C4-2B (cell line): ENCODE data around the gene TRIM59.

Experiments
- ZFX ChIP-seq: fragments of 450-650 bp; IDR thresholded peaks from 2 replicates; pipeline ENCODE4 v1.6.1; 2017
- TF ChIP-seq, protein P1 (sequence below): fragments of 450-650 bp; conservative IDR thresholded peaks from 2 replicates; pipeline ENCODE4 v1.5.1; 2017; ENCODE audit warnings: mild to moderate bottlenecking

DNA sequence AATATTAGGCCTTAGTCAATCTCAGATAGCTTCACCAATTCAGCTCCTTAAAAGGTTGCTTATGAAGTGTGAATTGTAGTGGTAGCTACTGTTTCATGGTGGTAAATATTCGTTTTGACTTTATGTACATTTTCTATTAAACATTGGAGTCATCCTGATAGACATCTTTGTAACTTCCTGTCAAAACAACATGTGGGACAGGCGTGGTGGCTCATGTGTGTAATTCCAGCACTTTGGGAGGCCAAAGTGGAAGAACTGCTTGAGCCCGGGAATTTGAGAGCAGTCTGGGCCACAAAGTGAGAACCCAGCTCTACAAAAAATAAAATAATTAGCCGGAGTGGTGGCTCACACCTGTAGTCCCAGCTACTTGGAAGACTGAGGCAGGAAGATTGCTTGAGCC is 2.0 kb upstream of the TRIM59 start:
- TF ChIP-seq, protein P1, sequence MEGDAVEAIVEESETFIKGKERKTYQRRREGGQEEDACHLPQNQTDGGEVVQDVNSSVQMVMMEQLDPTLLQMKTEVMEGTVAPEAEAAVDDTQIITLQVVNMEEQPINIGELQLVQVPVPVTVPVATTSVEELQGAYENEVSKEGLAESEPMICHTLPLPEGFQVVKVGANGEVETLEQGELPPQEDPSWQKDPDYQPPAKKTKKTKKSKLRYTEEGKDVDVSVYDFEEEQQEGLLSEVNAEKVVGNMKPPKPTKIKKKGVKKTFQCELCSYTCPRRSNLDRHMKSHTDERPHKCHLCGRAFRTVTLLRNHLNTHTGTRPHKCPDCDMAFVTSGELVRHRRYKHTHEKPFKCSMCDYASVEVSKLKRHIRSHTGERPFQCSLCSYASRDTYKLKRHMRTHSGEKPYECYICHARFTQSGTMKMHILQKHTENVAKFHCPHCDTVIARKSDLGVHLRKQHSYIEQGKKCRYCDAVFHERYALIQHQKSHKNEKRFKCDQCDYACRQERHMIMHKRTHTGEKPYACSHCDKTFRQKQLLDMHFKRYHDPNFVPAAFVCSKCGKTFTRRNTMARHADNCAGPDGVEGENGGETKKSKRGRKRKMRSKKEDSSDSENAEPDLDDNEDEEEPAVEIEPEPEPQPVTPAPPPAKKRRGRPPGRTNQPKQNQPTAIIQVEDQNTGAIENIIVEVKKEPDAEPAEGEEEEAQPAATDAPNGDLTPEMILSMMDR = no peak
- no peak for TF ChIP-seq ZFX
